IPS-18c (cell line): Measurements from ENCODE around the gene KIF5C.

Source experiments
- H3K4me3 ChIP-seq: 2 replicates; pipeline ENCODE4 v1.7.0; 2013; ENCODE audit warnings: low read depth, mild to moderate bottlenecking, low read length, moderate library complexity; ENCODE audit not compliant: insufficient read depth
- H3K9me3 ChIP-seq: one replicate; pipeline ENCODE4 v1.6.1; 2013; ENCODE audit warnings: mild to moderate bottlenecking, low read length, moderate library complexity; ENCODE audit not compliant: control insufficient read depth, insufficient read depth

Gene KIF5C

GRCh38 chr2:149059822-149060221, 184.8 kb downstream of the KIF5C start:
- no peak overlapping the region for H3K4me3 ChIP-seq
- no peaks in the 10 kb centered on the region for H3K9me3 ChIP-seq

GRCh38 chr2:149061133-149061745, 186.2 kb downstream of the KIF5C start:
- no peak overlapping the region for H3K4me3 ChIP-seq

GRCh38 chr2:149062531-149062930, 187.5 kb downstream of the KIF5C start:
- Histone ChIP-seq H3K4me3 (no peak overlapping the region), H3K9me3 (no peaks in the 10 kb centered on the region)

More at GRCh38 chr2:149061133-149061745, 186.2 kb downstream of the KIF5C start:
- H3K9me3 ChIP-seq, result no peaks in the 10 kb centered on the region

GRCh38 chr2:149063177-149063576, 188.2 kb downstream of the KIF5C start:
- Histone ChIP-seq H3K4me3 (no peak overlapping the region), H3K9me3 (no peaks in the 10 kb centered on the region)

- H3K9me3 ChIP-seq, result no peaks in the 10 kb centered on the region
- H3K4me3 ChIP-seq, result no peak overlapping the region
These were observed 189.4 kb downstream of the KIF5C start for GRCh38 chr2:149064365-149064841.

GRCh38 chr2:149064856-149065630, 190.0 kb downstream of the KIF5C start:
- Histone ChIP-seq H3K9me3 (no peaks in the 10 kb centered on the region), H3K4me3 (no peak overlapping the region)

- Histone ChIP-seq H3K9me3 (no peaks in the 10 kb centered on the region), H3K4me3 (no peak overlapping the region)
These were observed 193.4 kb downstream of the KIF5C start for GRCh38 chr2:149068225-149068995.

- Histone ChIP-seq H3K4me3 (no peak overlapping the region), H3K9me3 (no peaks in the 10 kb centered on the region)
These were observed 194.2 kb downstream of the KIF5C start for GRCh38 chr2:149068996-149069888.

- Histone ChIP-seq H3K4me3 (no peak overlapping the region), H3K9me3 (no peaks in the 10 kb centered on the region)
These were observed 195.8 kb downstream of the KIF5C start for GRCh38 chr2:149070681-149071320.

- Histone ChIP-seq H3K9me3 (no peaks in the 10 kb centered on the region), H3K4me3 (no peak overlapping the region)
These were observed 200.1 kb downstream of the KIF5C start for GRCh38 chr2:149075105-149075504.

GRCh38 chr2:149075853-149076252, 200.8 kb downstream of the KIF5C start:
- Histone ChIP-seq H3K4me3 (no peak overlapping the region), H3K9me3 (no peaks in the 10 kb centered on the region)
